Measurements from ENCODE around the gene S100PBP. TPM values are rescaled to one million over a fixed set of nuclear protein-coding genes. Genes with fewer than 3 reads are reported as not detected.

Gene S100PBP
- total and polyA plus RNA-seq, 8 donors: 2.9 to 253 (median 19.8) TPM

DNA sequence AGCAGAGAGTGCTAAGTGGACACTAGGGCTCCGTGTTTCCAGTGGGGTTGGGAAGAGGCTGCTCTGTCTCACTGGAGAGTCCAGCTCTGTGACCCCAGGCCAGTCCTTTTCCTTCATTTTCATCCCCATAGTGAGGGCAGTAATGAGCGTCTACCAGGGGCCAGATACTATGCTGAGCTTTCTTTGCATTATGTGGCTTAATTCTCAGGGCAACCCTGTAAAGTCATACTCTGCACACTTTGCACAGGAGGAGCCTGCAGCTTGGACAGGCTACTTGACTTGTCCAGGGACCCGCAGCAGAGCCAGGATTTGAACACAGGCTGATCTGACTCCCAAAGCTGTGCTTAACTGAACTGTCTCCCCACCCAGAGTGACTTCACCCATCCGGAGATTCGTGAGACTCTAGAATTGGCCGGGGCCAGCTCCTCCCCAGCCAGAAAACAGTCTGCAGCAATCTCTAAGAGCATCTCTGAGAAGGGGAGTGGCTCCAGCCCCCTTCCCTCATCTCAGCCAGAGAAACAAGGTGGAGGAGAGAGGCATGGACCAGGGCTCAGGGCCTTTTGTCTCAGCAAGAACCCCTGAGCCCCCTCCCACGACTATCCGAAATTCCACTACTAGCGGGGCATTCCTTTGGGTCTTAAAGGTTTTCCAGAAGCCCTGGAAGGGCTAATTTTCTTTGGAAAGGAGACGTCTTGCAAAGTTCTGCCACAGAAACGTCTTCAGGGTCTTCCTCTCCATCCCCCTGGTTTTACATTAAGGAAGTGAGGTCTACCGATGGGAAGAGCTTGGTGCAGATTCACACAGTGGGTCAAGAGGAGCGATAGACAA, 54.1 kb downstream of the S100PBP start:
- Histone ChIP-seq H3K4me3 (peak overlapping the region; percentile 50 to 55 (median 54)), H3K4me1 (peaks cover 7 to 34% (median 27%) of the 10 kb centered on the region in 4 donors), H3K27me3 (peaks cover 0 to 39% (median 28%) of the 10 kb centered on the region in 3 donors), H3K27ac (peak overlapping the region in 1 of 5 donors; percentile 62), H3K36me3 (peaks cover 0 to 15% (median 1%) of the 10 kb centered on the region in 4 donors), H3K9me3 (no peaks in the 10 kb centered on the region)
- TF ChIP-seq, protein P1, sequence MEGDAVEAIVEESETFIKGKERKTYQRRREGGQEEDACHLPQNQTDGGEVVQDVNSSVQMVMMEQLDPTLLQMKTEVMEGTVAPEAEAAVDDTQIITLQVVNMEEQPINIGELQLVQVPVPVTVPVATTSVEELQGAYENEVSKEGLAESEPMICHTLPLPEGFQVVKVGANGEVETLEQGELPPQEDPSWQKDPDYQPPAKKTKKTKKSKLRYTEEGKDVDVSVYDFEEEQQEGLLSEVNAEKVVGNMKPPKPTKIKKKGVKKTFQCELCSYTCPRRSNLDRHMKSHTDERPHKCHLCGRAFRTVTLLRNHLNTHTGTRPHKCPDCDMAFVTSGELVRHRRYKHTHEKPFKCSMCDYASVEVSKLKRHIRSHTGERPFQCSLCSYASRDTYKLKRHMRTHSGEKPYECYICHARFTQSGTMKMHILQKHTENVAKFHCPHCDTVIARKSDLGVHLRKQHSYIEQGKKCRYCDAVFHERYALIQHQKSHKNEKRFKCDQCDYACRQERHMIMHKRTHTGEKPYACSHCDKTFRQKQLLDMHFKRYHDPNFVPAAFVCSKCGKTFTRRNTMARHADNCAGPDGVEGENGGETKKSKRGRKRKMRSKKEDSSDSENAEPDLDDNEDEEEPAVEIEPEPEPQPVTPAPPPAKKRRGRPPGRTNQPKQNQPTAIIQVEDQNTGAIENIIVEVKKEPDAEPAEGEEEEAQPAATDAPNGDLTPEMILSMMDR (IDR thresholded peaks at IDR 0.05): no peak
- peak in 1 of 2 donors; percentile 63 for DNase-seq
- intact Hi-C loops (cut with DNase I; ENCODE audit: low total_unique reads): no loop called here
- WGBS, 5 donors: 39 to 56% (median 50%) methylated on average over 13 of the region's 13 CpGs

DNA sequence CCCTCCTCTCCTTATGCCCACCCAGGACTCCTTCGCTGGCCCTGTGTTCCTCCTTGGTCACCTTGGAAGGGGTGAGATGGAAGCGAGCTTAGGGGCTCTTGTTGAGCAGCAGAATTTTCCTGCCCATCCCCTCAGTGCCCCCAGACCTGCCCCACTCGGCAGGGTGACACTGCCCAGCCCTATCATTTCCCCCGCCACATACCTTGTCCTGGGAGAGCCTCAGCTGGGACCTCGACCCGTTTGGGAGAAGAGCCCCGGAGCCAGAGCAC, 54.7 kb downstream of the S100PBP start:
- intact Hi-C loops (cut with DNase I; ENCODE audit: low total_unique reads): no loop called here
- no peak for TF ChIP-seq POLR2AphosphoS5 (IDR thresholded peaks at IDR 0.05)

DNA sequence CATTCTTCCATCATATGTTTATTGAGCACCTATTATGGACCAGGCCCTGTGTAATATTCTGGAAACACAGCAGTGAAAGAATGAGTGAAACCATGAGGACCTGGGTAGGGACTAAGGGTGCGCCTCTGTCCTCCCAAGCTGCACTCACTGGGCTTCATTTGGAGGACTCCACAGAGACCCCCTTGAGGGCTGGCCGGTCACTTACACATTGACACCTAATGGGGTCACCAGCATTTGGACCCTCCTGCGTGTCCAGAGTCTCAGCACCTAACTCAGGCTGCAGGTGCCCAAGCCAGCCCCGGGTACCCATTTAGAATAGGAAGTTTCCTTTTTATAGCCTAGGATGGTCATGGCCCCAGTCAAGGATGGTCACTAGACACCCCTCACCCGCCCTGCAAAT, 56.0 kb downstream of the S100PBP start:
- Histone ChIP-seq H3K4me1 (peaks cover 7 to 44% (median 33%) of the 10 kb centered on the region in 4 donors), H3K27me3 (peaks cover 0 to 45% (median 32%) of the 10 kb centered on the region in 3 donors), H3K36me3 (peaks cover 0 to 3% (median 0%) of the 10 kb centered on the region in 4 donors), H3K4me3 (no peak overlapping the region), H3K9me3 (no peaks in the 10 kb centered on the region), H3K27ac (no peak overlapping the region)
- DNase-seq: peak in 1 of 2 donors; percentile 21
- TF ChIP-seq POLR2A (IDR thresholded peaks at IDR 0.05) (no peak), POLR2AphosphoS5 (IDR thresholded peaks at IDR 0.05) (no peak), EP300 (IDR thresholded peaks at IDR 0.05) (no peak)
- TF ChIP-seq, protein P1 (IDR thresholded peaks at IDR 0.05): no peak
- intact Hi-C loops (cut with DNase I; ENCODE audit: low total_unique reads): no loop called here
- 78 to 82% (median 81%) methylated on average over 5 of the region's 5 CpGs for WGBS, 5 donors

More for the DNA sequence above, 54.7 kb downstream of the S100PBP start:
- no peak overlapping the region for H3K27ac ChIP-seq
- peaks cover 7 to 36% (median 28%) of the 10 kb centered on the region in 4 donors for H3K4me1 ChIP-seq
- peaks cover 0 to 15% (median 1%) of the 10 kb centered on the region in 4 donors for H3K36me3 ChIP-seq
- no peaks in the 10 kb centered on the region for H3K9me3 ChIP-seq
- WGBS, 5 donors: 45 to 66% (median 54%) methylated on average over 7 of the region's 7 CpGs
- H3K27me3 ChIP-seq: peaks cover 0 to 39% (median 32%) of the 10 kb centered on the region in 3 donors
- no peak for DNase-seq
- peak overlapping the region in 1 of 4 donors; percentile 19 for H3K4me3 ChIP-seq

GRCh38 chr1:32874860-32875752, 57.7 kb downstream of the S100PBP start:
- Histone ChIP-seq H3K27ac (no peak overlapping the region), H3K27me3 (peaks cover 0 to 37% (median 29%) of the 10 kb centered on the region in 3 donors), H3K36me3 (no peaks in the 10 kb centered on the region), H3K4me3 (no peak overlapping the region), H3K4me1 (peaks cover 3 to 37% (median 28%) of the 10 kb centered on the region in 4 donors), H3K9me3 (no peaks in the 10 kb centered on the region)
- WGBS, 5 donors: 49 to 69% (median 56%) methylated on average over 5 of the region's 5 CpGs
- intact Hi-C loops (cut with DNase I; ENCODE audit: low total_unique reads): no loop called here
- DNase-seq: peak in 1 of 2 donors; percentile 53
- TF ChIP-seq EP300 (IDR thresholded peaks at IDR 0.05): no peak

Data from stomach (tissue), 9 donors.